GM12873 (cell line): ENCODE measurements around the gene THTPA.

ENCODE experiments used
- CTCF ChIP-seq: IDR thresholded peaks from 2 replicates; pipeline ENCODE4 v1.5.1; 2012; ENCODE audit warnings: low read depth, mild to moderate bottlenecking, moderate library complexity, low read length, control low read depth; ENCODE audit not compliant: insufficient read depth; ENCODE audit errors: missing control alignments

Gene THTPA

GRCh38 chr14:23558346-23559009 lies 2.4 kb downstream of the THTPA start:
- TF ChIP-seq CTCF = no peak

- peak; percentile 97 for TF ChIP-seq CTCF
Measured at GRCh38 chr14:23559010-23559925, 3.2 kb downstream of the THTPA start.

GRCh38 chr14:23559926-23560520 lies 4.0 kb downstream of the THTPA start:
- TF ChIP-seq CTCF = no peak

- TF ChIP-seq CTCF = no peak
Measured at GRCh38 chr14:23561259-23561658, 5.2 kb downstream of the THTPA start.

GRCh38 chr14:23561873-23562821 lies 6.1 kb downstream of the THTPA start:
- TF ChIP-seq CTCF = no peak

GRCh38 chr14:23562822-23563472 lies 6.9 kb downstream of the THTPA start:
- peak; percentile 96 for TF ChIP-seq CTCF
